GM19395 (cell line): Measurements from ENCODE around the gene HYLS1.
A peak's percentile ranks its signal among the peaks of the same experiment; 100 is the strongest.
"Not testable (repeated sequence)": the region's sequence is repeated elsewhere in the genome, so short reads cannot be mapped to it uniquely, and the experiment has no call there.

Source experiments
- ATAC-seq: cut with Tn5 transposase; IDR thresholded peaks from one replicate; pipeline ENCODE4 v1.9.1; 2021; ENCODE audit warnings: mild to moderate bottlenecking, moderate library complexity; ENCODE audit not compliant: unreplicated experiment

Gene HYLS1

GRCh38 chr11:125902927-125903710, 15.7 kb downstream of the HYLS1 start, which contains the start of gene PUS3:
PUS3 (minus strand) TSS chr11:125903206; CDS start chr11:125896284, 6,922 bp downstream.
- ATAC-seq, result peak; percentile 99

DNA sequence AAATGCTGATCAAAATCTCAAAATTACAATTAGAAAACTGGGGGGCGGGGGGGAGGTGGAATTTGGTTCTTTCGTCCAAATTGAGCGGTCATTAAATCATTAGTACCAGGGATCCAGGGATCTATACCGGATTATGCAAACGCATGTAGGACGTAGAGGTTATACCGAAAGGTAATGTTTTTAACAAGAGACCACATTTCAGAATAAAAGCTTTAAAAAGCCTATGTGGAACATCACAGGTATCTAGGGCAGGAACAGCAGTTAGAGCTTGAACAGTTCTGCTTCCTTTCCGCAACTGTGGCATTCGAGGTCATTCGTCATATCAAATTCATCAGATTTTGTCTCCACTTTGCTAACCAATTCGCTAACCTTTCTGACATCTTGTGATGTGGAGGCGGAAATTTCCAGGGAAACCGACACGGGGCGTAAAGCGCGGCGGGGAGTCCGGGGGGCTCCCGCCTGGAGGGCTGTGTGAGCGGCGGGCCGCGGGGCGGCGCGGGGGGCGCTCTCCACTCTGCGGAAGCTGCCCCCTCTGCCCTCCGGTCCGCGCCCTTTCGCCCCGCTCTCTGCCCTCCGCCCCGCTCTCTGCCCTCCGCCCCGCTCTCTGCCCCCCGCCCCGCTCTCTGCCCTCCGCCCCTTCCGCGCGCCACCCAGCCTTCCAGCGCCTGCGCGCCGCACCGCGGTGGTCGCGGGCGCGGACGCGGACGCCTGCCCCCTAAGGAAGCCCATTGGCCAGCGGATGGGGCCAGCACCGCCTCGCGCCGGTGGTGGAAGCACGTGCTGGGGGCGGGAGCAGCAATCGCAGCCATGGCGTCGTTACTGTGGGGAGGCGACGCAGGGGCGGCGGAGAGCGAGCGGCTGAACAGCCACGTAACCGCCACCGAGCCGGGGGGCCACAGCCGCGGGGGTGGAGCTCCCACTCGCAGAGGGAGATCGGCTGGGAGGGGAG, 16.5 kb downstream of the HYLS1 start, which contains the start of gene DDX25:
TSS of gene DDX25 (plus strand) at position 798 of the 949 bp plus-strand sequence. CDS start at position 808, 10 bp downstream.
- ATAC-seq, result no peak

DNA sequence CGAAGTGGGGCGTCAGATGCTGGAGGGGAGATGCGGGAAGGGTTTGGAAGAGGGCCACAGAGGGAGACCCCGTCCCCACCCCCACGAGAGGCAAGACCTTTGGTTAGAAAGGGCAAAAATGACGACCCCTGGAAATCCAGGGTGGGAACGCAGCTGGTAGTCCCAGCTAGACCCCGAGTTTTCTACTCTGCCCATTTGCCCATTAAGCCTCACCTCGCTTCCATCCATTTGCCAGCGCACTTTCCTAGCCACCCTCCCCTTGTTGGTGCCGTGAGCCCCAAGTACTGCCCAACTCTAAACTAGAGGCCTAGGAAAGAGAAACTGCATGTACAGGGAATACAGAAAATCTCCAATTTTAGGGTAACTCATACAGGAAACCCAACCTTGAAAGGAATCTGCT, 17.2 kb downstream of the HYLS1 start:
- no peak for ATAC-seq

- ATAC-seq, result no peak
Measured at GRCh38 chr11:125910226-125910849, 22.9 kb downstream of the HYLS1 start.

DNA sequence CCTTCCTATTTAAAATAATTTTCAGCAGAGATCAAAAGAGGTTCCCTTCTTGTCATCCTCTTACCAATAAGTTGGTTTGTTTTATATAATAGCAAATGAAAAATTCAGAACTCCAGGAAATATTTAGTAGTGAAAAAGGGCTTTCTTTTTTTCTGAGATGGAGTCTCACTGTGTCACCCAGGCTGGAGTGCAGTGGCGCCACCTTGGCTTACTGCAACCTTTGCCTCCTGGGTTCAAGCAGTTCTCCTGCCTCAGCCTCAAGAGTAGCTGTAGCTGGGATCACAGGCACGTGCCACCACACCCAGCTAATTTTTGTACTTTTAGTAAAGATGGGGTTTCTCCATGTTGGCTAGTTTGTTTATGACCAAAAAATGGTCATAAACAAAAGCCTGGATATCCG, 27.1 kb downstream of the HYLS1 start:
- not testable (repeated sequence) for ATAC-seq

- no peak for ATAC-seq
Measured at GRCh38 chr11:125916683-125917347, 29.3 kb downstream of the HYLS1 start.

- no peak for ATAC-seq
Measured at GRCh38 chr11:125918140-125918840, 30.8 kb downstream of the HYLS1 start.

- ATAC-seq, result no peak
Measured at GRCh38 chr11:125921042-125921441, 33.6 kb downstream of the HYLS1 start.

- no peak for ATAC-seq
Measured at GRCh38 chr11:125922156-125922555, 34.7 kb downstream of the HYLS1 start.

DNA sequence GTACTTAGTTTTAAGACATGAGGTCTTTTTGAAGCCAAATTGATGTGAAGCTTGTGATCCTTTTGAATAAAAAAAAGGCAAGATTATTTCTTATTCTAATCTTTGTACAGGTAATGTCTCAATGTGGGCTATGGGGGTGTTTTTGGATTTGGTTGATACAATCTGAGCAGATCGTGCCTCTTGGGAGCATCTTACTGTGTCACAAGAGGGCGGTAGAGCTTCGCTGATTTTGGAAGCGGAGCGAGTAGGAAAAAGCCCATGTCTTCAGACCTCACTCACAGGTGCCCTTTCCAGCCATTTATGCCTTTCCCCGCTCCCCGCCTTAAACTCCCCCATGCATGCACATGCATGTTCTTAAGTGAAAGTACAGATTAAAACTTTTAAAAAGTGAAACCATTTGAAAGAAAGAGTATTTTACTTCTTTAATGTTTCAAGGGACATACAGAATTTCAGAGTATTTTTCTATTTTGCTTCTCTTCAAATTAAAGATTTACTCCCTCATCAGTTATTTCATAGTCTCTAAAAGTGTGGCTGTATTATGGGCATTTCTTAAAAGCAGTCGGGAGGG, 35.6 kb downstream of the HYLS1 start:
- ATAC-seq, result peak; percentile 80

DNA sequence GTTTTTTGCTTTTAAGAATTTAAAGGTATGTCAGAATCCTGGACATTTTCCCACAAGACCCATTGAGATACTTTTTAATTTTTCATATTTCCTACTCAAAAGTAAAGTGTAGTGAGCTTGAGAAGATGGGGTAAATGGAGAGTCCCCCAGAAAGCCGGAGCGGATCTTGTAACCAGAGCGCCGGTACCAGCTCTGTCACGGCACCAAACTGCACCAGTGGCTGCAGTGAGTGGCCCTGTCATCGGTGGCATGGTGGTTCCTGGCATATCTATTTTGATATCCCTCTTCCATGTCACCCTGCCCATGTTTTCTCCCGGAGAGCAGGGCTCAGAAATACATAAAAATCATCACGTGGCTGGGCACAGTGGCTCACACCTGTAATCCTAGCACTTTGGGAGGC, 36.2 kb downstream of the HYLS1 start:
- ATAC-seq, result no peak

DNA sequence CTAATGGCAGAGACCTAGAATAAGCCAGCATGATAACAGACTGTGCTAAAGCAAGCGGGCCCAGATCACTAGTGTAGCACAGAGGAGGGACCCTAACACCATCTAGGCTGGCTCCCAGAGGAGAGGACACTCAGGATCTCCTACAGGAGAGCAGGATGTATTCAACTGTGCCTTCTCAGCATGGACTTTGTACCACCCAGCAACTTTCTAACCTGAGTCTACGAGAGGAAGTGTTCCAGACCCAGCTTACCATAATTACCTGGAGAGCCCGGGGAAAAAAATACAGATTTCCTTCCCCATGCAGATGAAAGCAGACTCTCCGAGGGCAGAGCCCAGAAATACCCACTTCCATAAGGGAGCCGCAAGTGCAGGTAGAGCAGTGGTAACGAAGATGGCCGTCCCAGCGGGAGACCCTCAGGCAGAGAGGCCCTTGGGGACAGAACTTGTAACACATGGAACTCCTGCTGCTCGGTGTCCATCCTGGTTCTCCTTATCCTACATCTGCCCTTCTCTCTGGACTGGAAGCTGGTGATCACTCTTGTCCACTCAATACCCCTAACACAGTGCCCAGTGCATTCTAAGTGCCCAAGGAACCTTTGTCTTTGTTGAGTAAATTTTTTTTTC, 37.0 kb downstream of the HYLS1 start:
- no peak for ATAC-seq

GRCh38 chr11:125925247-125925740, 37.8 kb downstream of the HYLS1 start:
- ATAC-seq, result no peak

GRCh38 chr11:125925804-125926203, 38.3 kb downstream of the HYLS1 start:
- ATAC-seq, result no peak

GRCh38 chr11:125926682-125927081, 39.2 kb downstream of the HYLS1 start:
- no peak for ATAC-seq

GRCh38 chr11:125929445-125930075, 42.1 kb downstream of the HYLS1 start:
- ATAC-seq, result no peak

- ATAC-seq, result no peak
Measured at GRCh38 chr11:125930076-125930450, 42.6 kb downstream of the HYLS1 start.

- no peak for ATAC-seq
Measured at GRCh38 chr11:125931116-125931515, 43.6 kb downstream of the HYLS1 start.

- no peak for ATAC-seq
Measured at GRCh38 chr11:125931668-125932067, 44.2 kb downstream of the HYLS1 start.
